ENCODE results near the gene ST7. TPM values are rescaled to one million over a fixed set of nuclear protein-coding genes. Genes with fewer than 3 reads are reported as not detected.

The ST7 gene
- total RNA-seq, 1 donor from 2014 or later = 8.3 TPM

DNA sequence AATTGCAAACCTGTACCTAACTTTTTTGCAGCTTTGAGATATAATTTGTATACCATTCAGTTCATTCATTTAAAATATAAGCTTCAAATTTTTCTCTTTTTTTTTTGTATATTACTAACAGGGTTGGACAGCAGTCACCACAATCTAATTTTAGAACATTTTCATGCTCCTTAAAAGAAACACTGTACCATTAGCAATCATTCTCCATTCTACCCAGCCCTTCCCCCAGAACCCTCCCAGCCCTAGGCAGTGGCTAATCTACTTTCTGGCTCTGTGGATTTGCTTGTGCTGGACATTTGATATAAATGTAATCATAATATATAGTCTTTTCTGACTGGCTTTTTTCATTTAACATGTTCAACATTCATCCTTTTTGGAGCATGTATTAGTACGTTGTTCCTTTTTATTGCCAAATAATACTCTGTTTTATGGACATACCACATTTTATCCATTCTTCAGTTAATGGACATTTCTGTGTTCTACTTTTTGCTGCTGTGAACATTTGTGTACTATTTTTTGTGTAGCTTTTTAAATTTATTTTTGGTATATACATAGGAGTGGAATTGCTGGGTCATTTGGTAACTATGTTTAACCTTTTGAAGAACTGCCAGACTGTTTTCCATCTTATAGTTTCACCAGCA lies 40.9 kb upstream of the ST7 start:
- CTCF ChIA-PET = no interaction called here
- H3K9me3 Mint-ChIP-seq = no peaks in the 10 kb centered on the region
- TF ChIP-seq CTCF (IDR thresholded peaks at IDR 0.05) = no peak
- POLR2A ChIA-PET = no interaction called here
- ATAC-seq (ENCODE audit: low read depth) (no peak), DNase-seq (no peak)
- no peak overlapping the region for H3K27ac Mint-ChIP-seq
- intact Hi-C loops (cut with micrococcal nuclease) = no loop called here
- peaks cover 74% of the 10 kb centered on the region for H3K36me3 Mint-ChIP-seq (ENCODE audit: low read depth)
- H3K27me3 Mint-ChIP-seq = no peaks in the 10 kb centered on the region
- H3K4me3 Mint-ChIP-seq = no peak overlapping the region
- H3K4me1 Mint-ChIP-seq = no peaks in the 10 kb centered on the region

DNA sequence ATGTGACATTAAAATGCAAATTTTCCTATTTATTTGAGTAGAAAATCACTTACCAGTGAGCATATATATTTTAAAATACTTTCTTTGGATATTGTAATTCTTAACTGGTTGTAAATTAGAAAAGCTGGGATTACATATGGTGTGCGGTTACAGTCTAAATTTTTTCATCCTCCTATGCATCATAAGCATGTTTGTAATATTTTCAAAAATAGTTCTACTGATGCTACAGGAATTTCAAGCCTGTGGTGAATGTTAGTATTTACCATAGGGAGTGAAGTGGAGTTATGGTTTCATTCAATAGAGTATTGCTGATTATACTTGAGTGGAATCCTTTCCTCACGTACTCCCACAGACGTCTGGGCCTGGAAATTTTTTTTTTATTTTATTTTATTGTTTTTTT lies 34.6 kb upstream of the ST7 start:
- Mint-ChIP-seq H3K27me3 (no peaks in the 10 kb centered on the region), H3K27ac (no peak overlapping the region), H3K4me3 (no peak overlapping the region), H3K4me1 (no peaks in the 10 kb centered on the region), H3K9me3 (no peaks in the 10 kb centered on the region), H3K36me3 (ENCODE audit: low read depth) (peaks cover 51% of the 10 kb centered on the region)
- ChIA-PET POLR2A (no interaction called here), CTCF (interaction anchor here (1.4 kb wide), 1 partner anchor 11 kb away, joined by 3 read pairs; no protein-coding TSS in a partner anchor)
- DNase-seq = no peak
- intact Hi-C loops (cut with micrococcal nuclease) = no loop called here
- no peak for ATAC-seq (ENCODE audit: low read depth)
- TF ChIP-seq CTCF (IDR thresholded peaks at IDR 0.05) = no peak

DNA sequence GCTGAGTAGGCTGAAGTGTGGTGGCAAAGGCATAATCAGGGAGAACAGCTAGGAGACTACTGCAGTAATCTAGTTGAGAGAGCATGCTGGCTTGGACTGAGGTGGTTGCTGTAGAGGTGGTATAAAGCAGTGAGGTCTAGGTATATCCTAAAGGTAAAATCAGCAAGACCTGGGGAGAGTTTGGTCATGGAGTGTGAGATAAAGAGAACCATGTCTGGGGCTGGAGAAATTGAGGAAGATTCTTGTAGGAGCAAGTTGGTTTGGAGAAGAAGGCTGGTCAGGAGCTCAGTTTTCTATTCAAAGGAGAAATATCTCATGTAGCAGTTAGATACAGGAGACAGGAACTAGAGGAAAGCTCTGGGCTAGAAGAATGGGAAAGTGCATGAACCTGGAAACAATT lies 32.9 kb upstream of the ST7 start:
- CTCF ChIA-PET = interaction anchor here (1.5 to 1.7 kb wide), 2 partner anchors 10 to 207 kb away, joined by 4 to 5 read pairs; no protein-coding TSS in a partner anchor
- no peak overlapping the region for H3K27ac Mint-ChIP-seq
- intact Hi-C loops (cut with micrococcal nuclease) = no loop called here
- H3K9me3 Mint-ChIP-seq = no peaks in the 10 kb centered on the region
- no peak overlapping the region for H3K4me3 Mint-ChIP-seq
- TF ChIP-seq CTCF (IDR thresholded peaks at IDR 0.05) = no peak
- no peak for ATAC-seq (ENCODE audit: low read depth)
- no peaks in the 10 kb centered on the region for H3K4me1 Mint-ChIP-seq
- POLR2A ChIA-PET = no interaction called here
- no peak for DNase-seq
- no peaks in the 10 kb centered on the region for H3K27me3 Mint-ChIP-seq
- peaks cover 41% of the 10 kb centered on the region for H3K36me3 Mint-ChIP-seq (ENCODE audit: low read depth)

DNA sequence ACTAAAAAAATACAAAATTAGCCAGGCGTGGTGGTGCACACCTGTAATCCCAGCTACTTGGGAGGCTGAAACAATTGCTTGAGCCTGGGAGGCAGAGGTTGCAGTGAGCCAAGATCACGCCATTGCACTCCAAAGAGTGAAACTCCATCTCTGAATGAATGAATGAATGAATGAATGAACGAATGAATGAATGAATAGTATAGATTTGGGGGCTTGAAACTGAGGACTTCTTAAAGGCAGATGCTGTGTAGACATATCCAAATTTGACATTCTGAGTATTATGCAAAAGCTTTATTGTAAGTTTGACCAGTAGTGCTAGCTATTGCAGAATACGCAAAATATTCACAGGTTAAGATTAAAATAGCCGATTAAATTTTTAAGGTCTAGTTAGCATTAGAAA lies 30.8 kb upstream of the ST7 start:
- no peak for TF ChIP-seq CTCF (IDR thresholded peaks at IDR 0.05)
- Mint-ChIP-seq H3K4me3 (no peak overlapping the region), H3K27me3 (no peaks in the 10 kb centered on the region), H3K4me1 (no peaks in the 10 kb centered on the region), H3K36me3 (ENCODE audit: low read depth) (peaks cover 26% of the 10 kb centered on the region), H3K9me3 (no peaks in the 10 kb centered on the region), H3K27ac (no peak overlapping the region)
- ChIA-PET POLR2A (no interaction called here), CTCF (no interaction called here)
- ATAC-seq (ENCODE audit: low read depth) = no peak
- intact Hi-C loops (cut with micrococcal nuclease) = no loop called here
- DNase-seq = no peak

DNA sequence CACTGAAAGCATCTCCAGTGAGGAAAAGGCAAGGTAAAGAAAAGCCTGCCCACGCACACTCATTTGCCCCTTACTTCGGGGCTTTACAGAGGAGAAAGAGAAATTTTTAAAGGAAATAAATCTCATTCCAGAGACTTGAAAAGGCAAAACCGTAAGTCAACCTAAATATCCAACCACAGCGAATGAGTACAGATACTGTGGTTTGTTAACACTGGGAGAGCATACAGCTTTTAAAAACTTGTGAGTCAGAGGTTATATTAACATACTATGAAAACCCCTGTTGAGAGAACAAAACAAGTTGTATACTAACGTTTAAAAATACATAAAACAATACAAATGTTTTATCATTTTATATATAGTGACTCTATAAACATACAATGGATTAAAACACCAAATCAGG lies 28.6 kb upstream of the ST7 start:
- CTCF ChIA-PET = interaction anchor here (1.0 kb wide), 1 partner anchor 202 kb away, joined by 3 read pairs; no protein-coding TSS in a partner anchor
- no peak overlapping the region for H3K4me3 Mint-ChIP-seq
- POLR2A ChIA-PET = no interaction called here
- no peak for TF ChIP-seq CTCF (IDR thresholded peaks at IDR 0.05)
- H3K36me3 Mint-ChIP-seq (ENCODE audit: low read depth) = peaks cover 13% of the 10 kb centered on the region
- intact Hi-C loops (cut with micrococcal nuclease) = no loop called here
- H3K27me3 Mint-ChIP-seq = no peaks in the 10 kb centered on the region
- no peak overlapping the region for H3K27ac Mint-ChIP-seq
- H3K4me1 Mint-ChIP-seq = no peaks in the 10 kb centered on the region
- H3K9me3 Mint-ChIP-seq = no peaks in the 10 kb centered on the region
- DNase-seq (no peak), ATAC-seq (ENCODE audit: low read depth) (no peak)
